Anterior cingulate cortex (tissue), 58 donors: ENCODE data around the gene PARVB.

ENCODE experiments used
- DNase-seq, 58 donors: peaks; one replicate each; lab custom pipeline; 2025; lab: John Stamatoyannopoulos, UW

Gene PARVB

GRCh38 chr22:44168206-44168605, 144.1 kb downstream of the PARVB start:
- no peak for DNase-seq

- DNase-seq = no peak
Observed at GRCh38 chr22:44170470-44170869, 146.4 kb downstream of the PARVB start.

GRCh38 chr22:44171561-44171960, 147.5 kb downstream of the PARVB start:
- DNase-seq = no peak

- peak in 27 of 58 donors; percentile 5 to 64 (median 23) for DNase-seq
Observed at GRCh38 chr22:44172370-44173108, 148.4 kb downstream of the PARVB start.

- DNase-seq = no peak
Observed at GRCh38 chr22:44173154-44173553, 149.1 kb downstream of the PARVB start.

GRCh38 chr22:44175676-44176075, 151.6 kb downstream of the PARVB start:
- no peak for DNase-seq

- no peak for DNase-seq
Observed at GRCh38 chr22:44179196-44179988, 155.3 kb downstream of the PARVB start.

- DNase-seq = no peak
Observed at GRCh38 chr22:44179989-44180705, 156.0 kb downstream of the PARVB start.

GRCh38 chr22:44180706-44181032, 156.6 kb downstream of the PARVB start, which contains the start of gene PARVG:
Gene PARVG (plus strand): TSS chr22:44180925. CDS start chr22:44183330, 2,405 bp downstream.
- no peak for DNase-seq

GRCh38 chr22:44181033-44181911, 157.2 kb downstream of the PARVB start:
- DNase-seq = peak in 2 of 58 donors; percentile 6 to 7

GRCh38 chr22:44181912-44182587, 157.9 kb downstream of the PARVB start:
- no peak for DNase-seq

GRCh38 chr22:44182588-44183286, 158.6 kb downstream of the PARVB start:
- DNase-seq = peak in 21 of 58 donors; percentile 6 to 51 (median 22)

- no peak for DNase-seq
Observed at GRCh38 chr22:44183287-44183588, 159.1 kb downstream of the PARVB start.

- DNase-seq = no peak
Observed at GRCh38 chr22:44184006-44184405, 159.9 kb downstream of the PARVB start.

- no peak for DNase-seq
Observed at GRCh38 chr22:44185237-44186120, 161.4 kb downstream of the PARVB start.

GRCh38 chr22:44186121-44186510, 162.0 kb downstream of the PARVB start:
- DNase-seq = no peak

GRCh38 chr22:44186737-44187136, 162.6 kb downstream of the PARVB start:
- no peak for DNase-seq

GRCh38 chr22:44187652-44188230, 163.6 kb downstream of the PARVB start:
- DNase-seq = no peak
